ENCODE results near the gene PSMC5. TPM values are rescaled to one million over a fixed set of nuclear protein-coding genes. Genes with fewer than 3 reads are reported as not detected.

The PSMC5 gene
- total RNA-seq, 4 donors from 2014 or later, result 55.0 to 87.9 (median 80.7) TPM

- Histone ChIP-seq H3K27me3 (no peaks in the 10 kb centered on the region), H3K27ac (no peak overlapping the region), H3K9me3 (no peaks in the 10 kb centered on the region), H3K36me3 (peaks cover 45 to 100% (median 84%) of the 10 kb centered on the region in 3 donors), H3K4me3 (no peak overlapping the region), H3K4me1 (no peaks in the 10 kb centered on the region)
- no peak for DNase-seq
- WGBS, 2 donors, result 78 to 94% methylated on average over 4 of the region's 4 CpGs
- TF ChIP-seq CTCF (IDR thresholded peaks at IDR 0.05), result no peak
- no peak for TF ChIP-seq POLR2A (IDR thresholded peaks at IDR 0.05)
- intact Hi-C loops (cut with DNase I), result no loop called here
Measured at GRCh38 chr17:63816669-63817068, 10.6 kb upstream of the PSMC5 start.

DNA sequence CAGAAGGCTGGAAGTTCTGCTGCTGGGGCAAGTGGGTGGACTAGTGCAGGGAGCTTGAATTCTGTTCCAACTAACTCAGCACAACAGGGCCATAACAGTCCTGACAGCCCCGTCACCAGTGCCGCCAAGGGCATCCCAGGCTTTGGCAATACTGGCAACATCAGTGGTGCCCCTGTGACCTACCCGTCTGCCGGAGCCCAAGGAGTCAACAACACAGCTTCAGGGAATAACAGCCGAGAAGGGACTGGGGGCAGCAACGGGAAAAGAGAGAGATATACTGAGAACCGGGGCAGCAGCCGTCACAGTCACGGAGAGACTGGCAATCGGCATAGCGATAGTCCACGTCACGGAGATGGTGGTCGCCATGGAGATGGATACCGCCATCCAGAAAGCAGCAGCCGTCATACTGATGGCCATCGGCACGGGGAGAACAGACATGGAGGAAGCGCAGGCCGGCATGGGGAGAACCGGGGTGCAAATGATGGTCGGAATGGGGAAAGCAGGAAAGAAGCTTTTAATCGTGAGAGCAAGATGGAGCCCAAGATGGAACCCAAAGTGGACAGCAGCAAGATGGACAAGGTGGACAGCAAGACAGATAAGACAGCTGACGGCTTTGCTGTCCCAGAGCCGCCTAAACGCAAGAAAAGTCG, 9.4 kb upstream of the PSMC5 start:
- H3K4me1 ChIP-seq, result no peaks in the 10 kb centered on the region
- intact Hi-C loops (cut with DNase I), result no loop called here
- no peak overlapping the region for H3K27ac ChIP-seq
- DNase-seq, result no peak
- H3K27me3 ChIP-seq, result no peaks in the 10 kb centered on the region
- 90 to 92% methylated on average over 22 to 26 of the region's 27 CpGs for WGBS, 2 donors
- TF ChIP-seq POLR2A (IDR thresholded peaks at IDR 0.05) (no peak), CTCF (IDR thresholded peaks at IDR 0.05) (no peak)
- H3K36me3 ChIP-seq, result peaks cover 41 to 100% (median 87%) of the 10 kb centered on the region in 3 donors
- H3K4me3 ChIP-seq, result no peak overlapping the region
- no peaks in the 10 kb centered on the region for H3K9me3 ChIP-seq

DNA sequence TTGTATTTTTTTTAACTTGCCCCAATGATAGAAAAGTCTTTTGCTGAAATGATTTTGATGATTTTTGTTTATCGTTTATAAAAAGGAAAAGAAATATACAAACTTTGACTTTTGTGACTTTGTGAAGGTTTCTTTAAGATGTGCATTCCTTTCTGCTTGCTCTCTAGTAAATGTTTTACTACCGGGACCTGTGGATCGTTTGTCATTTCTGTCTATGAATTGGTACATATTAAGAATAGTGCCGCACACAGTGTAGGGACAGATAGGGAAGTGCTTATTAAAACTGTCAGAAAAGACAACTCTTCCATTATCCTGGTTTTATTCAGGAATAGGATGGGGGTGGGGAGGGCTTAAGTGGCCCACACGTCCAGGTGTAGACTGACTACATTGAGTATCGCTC, 8.1 kb upstream of the PSMC5 start:
- no peak overlapping the region for H3K27ac ChIP-seq
- 66 to 68% methylated on average over 6 of the region's 6 CpGs for WGBS, 2 donors

GRCh38 chr17:63819585-63820537, 7.4 kb upstream of the PSMC5 start:
- Histone ChIP-seq H3K4me1 (peaks cover 0 to 2% (median 0%) of the 10 kb centered on the region in 3 donors), H3K36me3 (peaks cover 45 to 100% (median 88%) of the 10 kb centered on the region in 3 donors), H3K27ac (no peak overlapping the region), H3K4me3 (no peak overlapping the region), H3K27me3 (no peaks in the 10 kb centered on the region), H3K9me3 (no peaks in the 10 kb centered on the region)
- intact Hi-C loops (cut with DNase I), result no loop called here
- TF ChIP-seq POLR2A (IDR thresholded peaks at IDR 0.05) (no peak), CTCF (IDR thresholded peaks at IDR 0.05) (no peak)
- no peak for DNase-seq
- WGBS, 2 donors, result 66 to 78% methylated on average over 16 to 20 of the region's 21 CpGs

More for the DNA sequence above, 8.1 kb upstream of the PSMC5 start:
- intact Hi-C loops (cut with DNase I), result no loop called here
- H3K27me3 ChIP-seq, result no peaks in the 10 kb centered on the region
- H3K9me3 ChIP-seq, result no peaks in the 10 kb centered on the region
- no peak for TF ChIP-seq CTCF (IDR thresholded peaks at IDR 0.05)
- no peak for TF ChIP-seq POLR2A (IDR thresholded peaks at IDR 0.05)
- no peak overlapping the region for H3K4me3 ChIP-seq
- H3K4me1 ChIP-seq, result no peaks in the 10 kb centered on the region
- DNase-seq, result no peak
- peaks cover 39 to 100% (median 89%) of the 10 kb centered on the region in 3 donors for H3K36me3 ChIP-seq
